Superior temporal gyrus (tissue), 1 donor: Measurements from ENCODE around the gene BID.
"Not testable (repeated sequence)": the region's sequence is repeated elsewhere in the genome, so short reads cannot be mapped to it uniquely, and the experiment has no call there.

ENCODE experiments used
- DNase-seq: peaks from one replicate; pipeline ENCODE4 v3.0.0-alpha.2; 2016; ENCODE audit errors: extremely low spot score

BID gene

DNA sequence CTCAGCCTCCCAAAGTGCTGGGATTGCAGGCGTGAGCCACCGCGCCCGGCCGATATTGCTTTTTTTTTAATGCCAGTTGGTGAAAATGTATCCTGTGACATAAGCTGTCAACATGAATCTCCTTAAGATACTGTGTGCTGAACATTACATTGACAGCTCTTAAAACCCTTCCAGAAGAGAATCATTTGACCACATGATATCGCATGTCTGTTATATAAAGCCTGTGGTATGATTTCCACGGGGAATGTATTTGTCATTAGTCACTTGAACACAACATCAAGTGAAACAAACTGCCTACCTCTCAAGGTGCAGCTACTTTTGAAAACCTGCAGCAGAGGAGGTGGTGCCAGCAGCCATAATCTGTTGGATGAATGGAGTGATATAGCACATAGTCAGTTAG is 68.7 kb downstream of the BID start:
- DNase-seq, result no peak

DNA sequence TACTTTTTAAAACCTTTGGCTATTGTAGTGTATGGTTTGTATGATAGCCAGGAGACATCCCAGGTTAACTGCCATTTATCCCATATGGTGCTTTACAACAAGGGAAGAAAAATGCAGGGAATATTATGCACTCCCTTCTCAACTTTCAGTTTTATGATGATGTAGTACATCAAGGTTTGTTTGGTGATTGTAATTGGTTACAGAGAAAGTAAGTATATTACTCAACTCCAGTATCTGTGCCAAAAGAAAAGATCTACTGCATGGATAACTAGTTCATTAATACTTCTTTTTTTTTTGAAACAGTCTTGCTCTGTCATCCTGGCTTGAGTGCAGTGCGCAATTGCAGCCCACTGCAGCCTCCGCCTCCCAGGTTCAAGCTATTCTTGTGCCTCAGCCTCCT is 70.5 kb downstream of the BID start:
- DNase-seq, result no peak

DNA sequence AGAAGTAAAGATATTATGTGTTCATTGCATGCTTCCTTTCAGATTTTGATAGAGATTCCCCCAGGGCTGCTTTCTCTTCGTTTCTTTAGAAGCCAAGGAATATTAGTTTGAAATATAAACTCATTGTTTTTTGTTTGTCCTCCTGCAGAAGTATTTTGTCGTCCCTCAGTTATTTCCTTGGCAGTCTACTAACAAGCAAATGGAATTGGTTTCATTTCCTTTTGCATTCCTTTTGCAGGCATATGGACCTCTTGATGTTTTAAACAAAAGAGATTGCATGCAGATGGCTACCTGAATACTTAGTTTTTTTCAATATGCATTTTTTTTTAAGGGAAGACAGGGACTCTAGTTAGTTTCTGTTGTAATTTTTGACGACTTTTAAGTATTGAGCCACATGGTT is 73.5 kb downstream of the BID start:
- no peak for DNase-seq

DNA sequence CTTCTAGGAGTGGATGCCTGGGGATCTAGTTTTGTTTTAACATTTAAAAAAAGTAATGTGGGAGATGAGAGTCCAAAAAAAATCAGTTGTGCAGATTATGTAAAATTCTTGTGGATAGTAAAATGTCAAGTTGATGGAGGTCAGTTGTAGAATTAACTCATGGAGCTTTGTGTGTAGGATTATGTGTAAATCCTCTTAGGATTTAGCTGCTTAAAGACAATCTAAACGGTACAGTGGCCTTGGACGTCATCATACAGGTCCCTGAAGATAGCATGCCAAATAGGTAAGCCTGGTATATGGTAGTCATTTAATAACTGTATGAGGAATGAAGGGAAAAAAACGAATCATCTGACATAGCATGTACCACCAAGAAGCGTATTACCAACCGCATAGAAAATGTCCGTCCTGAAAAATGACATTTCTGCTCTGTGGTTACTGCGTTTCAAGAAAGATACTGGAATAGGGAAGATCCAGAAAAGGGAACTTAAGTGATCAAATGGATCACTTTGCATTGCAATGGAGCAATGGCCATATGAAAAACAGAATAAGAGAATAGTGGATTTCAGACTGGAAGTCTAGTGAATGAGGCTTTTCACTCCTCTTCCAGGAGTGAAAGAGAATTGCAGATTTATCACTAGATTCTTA is 74.5 kb downstream of the BID start:
- DNase-seq, result no peak

DNA sequence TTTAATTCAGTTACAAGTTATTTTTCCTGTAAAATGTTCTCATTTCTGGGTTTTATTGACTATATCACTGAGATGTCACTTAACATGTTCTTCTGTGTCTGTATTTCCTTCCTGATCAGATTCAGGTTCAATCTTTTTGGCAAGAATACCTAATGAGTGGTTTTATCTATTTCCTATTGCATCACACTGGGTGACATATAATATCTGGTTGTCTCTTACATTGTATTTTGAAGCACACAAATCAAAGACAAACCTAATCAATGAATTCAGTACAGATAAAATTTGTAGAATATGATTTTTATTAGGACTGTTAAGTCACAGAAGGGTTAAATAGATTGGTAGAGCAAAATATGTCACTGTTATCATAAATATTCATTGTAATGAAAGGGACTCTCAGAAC is 75.3 kb downstream of the BID start:
- no peak for DNase-seq

DNA sequence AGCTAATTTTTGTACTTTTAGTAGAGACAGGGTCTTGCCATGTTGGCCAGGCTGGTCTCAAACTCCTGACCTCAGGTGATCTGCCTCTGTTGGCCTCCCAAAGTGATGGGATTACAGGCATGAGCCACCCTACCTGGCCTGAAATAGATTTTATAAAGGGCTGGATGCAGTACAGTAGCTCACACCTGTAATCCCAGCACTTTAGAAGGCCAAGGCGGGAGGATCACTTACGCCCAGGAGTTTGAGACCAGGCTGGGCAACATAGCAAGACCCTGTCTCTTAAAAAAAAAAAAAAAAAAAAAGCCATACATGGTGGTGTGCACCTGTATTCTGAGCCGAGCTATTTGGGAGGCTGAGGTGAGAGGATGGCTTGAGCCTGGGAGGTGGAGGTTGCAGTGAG is 76.0 kb downstream of the BID start:
- DNase-seq, result not testable (repeated sequence)

DNA sequence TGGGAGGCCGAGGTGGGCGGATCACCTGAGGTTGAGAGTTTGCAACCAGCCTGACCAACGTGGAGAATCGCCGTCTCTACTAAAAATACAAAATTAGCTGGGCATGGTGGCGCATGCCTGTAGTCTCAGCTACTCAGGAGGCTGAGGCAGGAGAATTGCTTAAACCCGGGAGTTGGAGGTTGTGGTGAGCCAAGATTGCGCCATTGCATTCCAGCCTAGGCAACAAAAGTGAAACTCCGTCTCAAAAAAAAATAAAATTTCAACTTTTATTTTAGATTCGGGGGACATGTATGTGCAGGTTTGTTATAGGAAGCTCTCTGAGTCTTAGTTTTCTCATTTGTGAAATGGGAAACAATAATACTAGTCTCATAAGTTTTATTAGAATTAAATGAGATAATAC is 77.1 kb downstream of the BID start:
- not testable (repeated sequence) for DNase-seq

DNA sequence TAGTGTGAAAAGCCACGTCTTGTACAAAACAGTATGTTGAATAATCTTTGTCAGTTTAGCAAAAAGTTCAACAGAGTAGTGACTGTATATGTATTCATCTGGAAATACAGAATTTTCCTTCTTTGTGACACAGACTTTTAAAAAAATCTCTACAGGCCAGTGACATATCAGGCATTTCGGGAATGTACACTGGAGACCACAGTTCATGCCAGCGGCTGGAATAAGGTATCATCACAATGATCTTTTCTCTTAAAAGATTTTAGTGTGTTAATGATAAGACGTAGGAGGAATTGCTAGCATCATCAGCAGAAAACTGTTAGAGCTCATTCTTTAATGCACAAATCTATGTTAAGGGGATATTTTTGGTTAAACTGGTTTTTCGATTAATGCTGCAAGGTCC is 78.3 kb downstream of the BID start:
- no peak for DNase-seq

DNA sequence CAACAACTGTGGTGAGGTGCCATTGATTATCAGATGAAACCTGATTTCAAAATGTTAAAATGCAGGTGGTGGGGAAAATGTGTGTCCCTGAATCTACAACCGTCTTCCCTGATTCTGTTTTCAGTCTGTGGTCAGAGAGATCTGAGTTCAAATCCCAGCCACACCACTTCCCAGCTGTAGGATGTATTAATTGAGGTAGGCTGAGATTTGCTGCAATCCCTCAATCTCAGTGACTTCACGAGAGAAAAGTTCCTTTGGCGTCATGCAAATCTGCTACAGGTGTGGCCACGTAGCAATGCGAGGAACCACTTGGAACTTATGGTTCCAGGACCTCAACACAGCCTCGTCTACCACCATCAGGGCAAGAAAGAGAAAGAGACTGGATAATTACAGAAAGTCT is 79.5 kb downstream of the BID start:
- DNase-seq, result no peak

DNA sequence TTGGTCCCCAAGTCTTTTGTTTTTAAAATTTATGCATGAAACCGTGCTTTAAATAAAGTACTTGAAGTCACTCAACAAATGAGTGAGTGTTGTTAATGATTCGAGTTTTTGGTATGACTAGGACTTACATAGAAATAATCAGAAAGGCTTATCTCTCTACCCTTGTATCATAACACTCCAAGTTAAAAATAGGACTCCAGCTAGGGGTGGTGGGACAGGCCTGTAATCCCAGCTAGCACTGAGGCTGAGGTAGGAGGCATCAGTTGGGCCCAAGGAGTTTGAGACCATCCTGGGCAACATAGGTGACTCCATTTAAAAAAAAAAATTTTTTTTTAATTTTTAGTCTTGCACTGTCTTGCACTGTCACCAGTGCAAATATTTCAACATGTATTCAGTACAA is 80.1 kb downstream of the BID start:
- DNase-seq, result no peak

DNA sequence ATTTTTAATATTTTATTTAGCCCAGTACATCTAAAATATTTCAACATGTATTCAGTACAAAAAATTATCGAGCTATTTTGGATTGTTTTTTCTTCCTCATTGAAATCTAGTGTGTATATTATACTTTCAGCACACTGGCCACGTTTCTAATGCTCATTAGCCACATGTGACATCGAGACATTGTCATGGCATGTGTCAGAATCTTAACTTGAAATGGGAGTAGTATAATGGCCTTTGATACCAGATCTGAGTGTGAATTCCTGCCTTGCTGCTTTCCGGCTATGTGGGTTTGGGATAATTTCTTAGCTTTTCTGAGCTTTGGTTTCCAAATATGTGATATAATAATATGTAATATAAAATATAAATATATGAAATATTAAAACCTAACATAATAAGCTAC is 81.4 kb downstream of the BID start:
- no peak for DNase-seq

DNA sequence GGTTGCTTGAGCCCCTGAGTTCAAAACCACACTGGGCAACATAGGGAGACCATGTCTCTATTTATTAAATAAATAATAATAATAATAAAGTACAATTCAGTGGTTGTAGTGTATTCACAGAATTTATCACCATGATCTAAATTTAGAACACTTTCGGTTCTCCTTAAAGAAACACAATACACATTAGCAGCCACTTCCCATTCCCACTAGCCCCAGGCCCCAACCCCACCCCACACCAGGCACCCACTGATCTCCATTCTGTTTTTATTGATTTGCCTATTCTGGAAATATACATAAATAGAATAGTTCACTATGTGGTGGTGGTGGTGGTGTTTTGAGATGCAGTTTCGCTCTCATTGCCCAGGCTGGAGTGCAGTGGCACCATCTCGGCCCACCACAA is 90.0 kb downstream of the BID start:
- DNase-seq, result no peak
